Stimulated activated CD4-positive, alpha-beta T cell treated with anti-CD3 and anti-CD28 coated beads, Interleukin-1b, Interleukin-23, amount 100 ng/mL, for 4 hours (primary cell): Measurements from ENCODE around the gene LIPN.
"Not testable (repeated sequence)": the region's sequence is repeated elsewhere in the genome, so short reads cannot be mapped to it uniquely, and the experiment has no call there.

Experiments used
- DNase-seq, 2 donors: peaks; one replicate each; pipeline ENCODE4 v3.0.0-alpha.2; 2020; ENCODE audit warnings: low read depth in 2 of 2

The LIPN gene, protein sequence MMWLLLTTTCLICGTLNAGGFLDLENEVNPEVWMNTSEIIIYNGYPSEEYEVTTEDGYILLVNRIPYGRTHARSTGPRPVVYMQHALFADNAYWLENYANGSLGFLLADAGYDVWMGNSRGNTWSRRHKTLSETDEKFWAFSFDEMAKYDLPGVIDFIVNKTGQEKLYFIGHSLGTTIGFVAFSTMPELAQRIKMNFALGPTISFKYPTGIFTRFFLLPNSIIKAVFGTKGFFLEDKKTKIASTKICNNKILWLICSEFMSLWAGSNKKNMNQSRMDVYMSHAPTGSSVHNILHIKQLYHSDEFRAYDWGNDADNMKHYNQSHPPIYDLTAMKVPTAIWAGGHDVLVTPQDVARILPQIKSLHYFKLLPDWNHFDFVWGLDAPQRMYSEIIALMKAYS

GRCh38 chr10:88759366-88760101, at the start of gene LIPN:
Gene LIPN (plus strand): TSS chr10:88760020. CDS start chr10:88761406, 1,386 bp downstream.
- DNase-seq = no peak

DNA sequence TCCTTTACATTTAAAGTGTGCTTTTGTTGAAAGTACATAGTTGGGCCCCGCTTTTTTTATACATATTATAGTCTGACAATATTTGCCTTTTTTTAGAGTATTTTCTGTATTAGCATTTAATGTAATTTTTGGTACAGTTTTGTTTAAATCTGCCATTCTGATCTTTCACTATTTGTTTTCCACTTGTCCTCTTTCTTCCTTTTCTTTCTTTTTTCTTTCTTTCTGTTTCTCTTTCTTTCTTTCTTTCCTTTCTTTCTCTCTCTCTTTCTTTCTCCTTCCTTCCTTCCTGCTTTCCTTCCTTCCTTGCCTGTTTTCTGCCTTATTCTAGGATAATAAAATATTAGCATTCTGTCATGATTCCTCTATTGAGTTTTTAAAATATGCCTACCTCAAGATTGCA, 44.3 kb upstream of the LIPN start:
- no peak for DNase-seq

DNA sequence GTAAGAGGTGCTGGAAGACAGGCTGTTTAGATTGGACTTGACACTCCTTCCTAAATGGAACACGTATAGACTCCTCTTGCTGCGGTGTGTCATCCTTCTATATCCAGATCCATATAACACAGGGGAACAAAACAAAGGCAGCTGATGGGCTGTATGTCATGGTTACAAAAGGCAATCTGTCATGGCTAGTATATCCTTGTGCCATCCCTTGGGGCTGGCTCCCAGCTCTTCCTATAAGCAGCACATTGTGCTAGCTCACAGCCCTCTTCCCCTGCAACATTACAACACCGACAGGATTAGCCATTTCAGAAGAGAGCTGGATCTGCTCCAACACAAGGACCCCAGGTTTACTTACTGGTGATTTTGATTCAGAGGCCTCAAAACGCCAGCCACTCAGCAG, 38.4 kb upstream of the LIPN start:
- no peak for DNase-seq

DNA sequence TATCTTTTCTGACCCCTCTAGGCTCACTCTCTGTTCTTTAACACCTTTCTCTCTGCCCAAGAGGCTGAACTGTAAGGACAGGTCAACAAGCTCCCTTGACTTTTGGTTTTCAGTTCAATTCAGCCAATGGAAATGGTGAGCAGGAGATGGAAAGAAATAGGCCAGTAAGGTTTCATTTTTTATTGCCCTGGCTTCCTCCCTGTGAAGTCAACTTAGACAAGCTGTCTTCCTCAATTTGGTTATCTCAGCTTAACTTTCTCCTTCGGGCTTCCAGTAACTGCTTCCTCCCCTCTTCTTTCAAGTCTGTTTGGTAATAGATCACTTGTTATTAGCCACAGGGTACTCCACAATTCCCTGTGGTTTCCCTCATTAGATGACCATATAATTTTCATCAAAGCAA, 34.0 kb upstream of the LIPN start:
- DNase-seq = no peak

DNA sequence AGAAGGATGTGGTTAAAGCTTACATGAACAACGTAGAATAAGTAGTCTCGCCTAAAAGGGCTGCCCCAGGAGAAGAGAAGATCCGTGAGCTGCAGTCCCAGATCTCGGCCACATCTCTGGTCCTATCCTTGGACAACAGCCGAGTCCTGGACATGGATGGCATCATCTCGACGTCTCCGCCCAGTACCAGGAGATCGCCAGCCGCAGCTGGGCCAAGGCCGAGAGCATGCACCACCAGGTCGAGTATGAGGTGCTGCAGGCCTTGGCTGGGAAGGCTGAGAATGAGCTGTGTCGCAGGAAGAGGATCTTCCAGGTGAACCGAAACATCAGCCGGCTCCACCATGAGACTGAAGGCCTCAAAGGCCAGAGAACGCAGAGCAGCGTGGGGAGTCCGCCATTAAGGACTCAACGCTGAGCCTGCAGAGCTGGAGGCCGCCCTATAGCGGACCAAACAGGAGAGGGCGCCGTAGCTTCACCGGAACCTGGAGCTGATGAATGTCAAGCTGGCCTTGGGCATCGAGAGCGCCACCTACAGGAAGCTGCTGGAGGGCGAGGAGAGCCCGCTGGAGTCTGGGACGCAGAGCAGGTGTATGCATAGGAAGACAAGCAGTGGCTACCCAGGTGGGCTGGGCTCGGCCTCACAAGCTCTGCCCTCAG, 31.6 kb upstream of the LIPN start:
- DNase-seq = peak in 1 of 2 donors; percentile 9

GRCh38 chr10:88730864-88731263, 29.0 kb upstream of the LIPN start:
- no peak for DNase-seq

DNA sequence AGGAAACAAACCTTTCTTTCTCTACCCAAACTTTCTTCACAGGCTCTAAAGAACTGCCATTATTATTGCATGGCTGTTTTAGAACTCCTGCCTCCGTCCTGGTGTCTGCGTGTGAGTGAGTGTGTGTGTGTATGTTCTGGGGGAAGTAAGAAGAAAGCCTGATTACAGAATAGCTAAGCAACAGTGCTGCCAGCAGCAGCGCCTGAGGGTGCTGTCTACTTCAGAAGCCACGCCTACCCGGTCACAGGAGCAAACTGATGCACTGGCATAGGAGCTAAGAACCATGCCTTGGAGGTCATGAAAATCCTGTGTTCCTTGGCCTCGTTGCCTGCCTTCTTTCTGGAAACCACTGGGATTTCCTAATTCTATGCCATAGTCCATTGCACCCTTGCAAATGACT, 28.5 kb upstream of the LIPN start:
- no peak for DNase-seq

GRCh38 chr10:88733215-88733614, 26.6 kb upstream of the LIPN start:
- no peak for DNase-seq

DNA sequence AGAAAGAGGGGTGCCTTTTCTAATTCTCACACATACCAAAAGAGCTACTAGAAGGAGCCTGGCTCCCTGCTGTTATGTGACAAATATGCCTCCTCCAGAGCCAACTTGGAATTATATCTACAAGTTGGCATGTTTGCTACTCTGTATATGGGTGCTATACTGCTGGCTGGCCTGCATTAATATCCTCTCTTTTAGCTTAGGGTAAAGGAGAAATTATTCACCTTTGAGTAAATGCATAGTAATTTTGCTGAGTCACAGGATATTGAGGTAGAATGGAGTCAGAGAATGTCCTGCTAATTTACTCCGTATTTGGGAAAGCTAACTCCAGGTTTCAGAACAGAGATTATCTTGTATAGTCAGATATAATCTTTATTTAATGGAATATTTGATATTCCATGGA, 24.2 kb upstream of the LIPN start:
- DNase-seq = no peak

GRCh38 chr10:88741921-88742320, 17.9 kb upstream of the LIPN start:
- DNase-seq = not testable (repeated sequence)

DNA sequence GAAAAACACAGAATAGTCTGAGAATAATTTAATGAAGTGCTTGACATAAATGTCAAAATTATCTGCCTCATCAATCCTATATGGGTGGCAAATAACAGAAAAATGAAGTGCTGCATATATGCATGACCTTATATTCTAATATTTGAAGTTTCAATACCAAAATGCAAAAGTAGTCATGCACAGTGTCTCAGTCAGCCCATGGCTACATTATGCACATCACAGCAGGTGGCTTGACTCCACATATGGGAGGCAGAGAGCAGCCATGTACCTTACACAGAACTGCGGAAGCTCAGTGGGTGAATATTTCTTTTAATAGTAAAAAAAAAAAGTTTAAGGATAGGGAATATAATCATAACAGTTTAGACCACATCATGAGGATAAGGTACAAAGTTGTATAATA, 17.4 kb upstream of the LIPN start:
- no peak for DNase-seq

GRCh38 chr10:88744002-88744401, 15.8 kb upstream of the LIPN start:
- no peak for DNase-seq

- DNase-seq = no peak
Measured at GRCh38 chr10:88745633-88746032, 14.2 kb upstream of the LIPN start.

- no peak for DNase-seq
Measured at GRCh38 chr10:88754287-88754686, 5.5 kb upstream of the LIPN start.

GRCh38 chr10:88755753-88756152, 4.1 kb upstream of the LIPN start:
- no peak for DNase-seq

- DNase-seq = no peak
Measured at GRCh38 chr10:88756660-88757059, 3.2 kb upstream of the LIPN start.

DNA sequence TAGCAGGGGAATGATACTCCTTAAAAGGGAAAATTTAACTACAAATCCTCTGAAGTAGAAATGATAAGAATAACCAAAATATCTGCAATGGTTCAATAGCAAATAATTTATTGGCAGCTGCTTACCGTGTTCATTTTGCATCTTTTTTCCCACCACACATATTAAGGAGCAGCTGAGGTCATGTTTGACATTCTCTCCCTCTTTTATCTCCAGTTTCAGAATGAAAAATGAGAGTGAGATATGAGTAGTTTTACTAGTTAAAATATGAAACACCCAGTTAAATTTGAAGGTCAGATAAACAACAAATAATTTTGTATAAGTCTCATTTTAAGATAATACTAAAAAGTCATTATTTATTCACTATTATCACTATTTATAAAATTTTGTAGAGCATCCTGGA, 3.1 kb downstream of the LIPN start:
- no peak for DNase-seq

- DNase-seq = no peak
Measured at GRCh38 chr10:88763441-88763840, 3.6 kb downstream of the LIPN start.

DNA sequence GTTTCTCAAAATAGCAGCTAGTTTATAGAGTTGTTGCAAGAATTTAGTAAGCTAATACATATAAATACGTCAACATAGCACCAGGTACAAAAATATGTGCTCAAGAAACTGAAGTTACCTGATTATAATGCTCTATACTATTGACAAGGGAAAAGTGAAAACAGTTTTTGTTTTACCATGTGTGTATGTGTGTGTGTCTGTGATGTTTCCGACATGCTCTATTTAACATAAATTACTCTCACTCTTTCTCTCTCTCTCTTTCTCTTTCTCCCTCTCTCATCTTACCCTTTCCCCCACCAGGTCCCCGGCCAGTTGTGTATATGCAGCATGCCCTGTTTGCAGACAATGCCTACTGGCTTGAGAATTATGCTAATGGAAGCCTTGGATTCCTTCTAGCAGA, 4.3 kb downstream of the LIPN start:
- no peak for DNase-seq

- DNase-seq = no peak
Measured at GRCh38 chr10:88765816-88766215, 6.0 kb downstream of the LIPN start.

DNA sequence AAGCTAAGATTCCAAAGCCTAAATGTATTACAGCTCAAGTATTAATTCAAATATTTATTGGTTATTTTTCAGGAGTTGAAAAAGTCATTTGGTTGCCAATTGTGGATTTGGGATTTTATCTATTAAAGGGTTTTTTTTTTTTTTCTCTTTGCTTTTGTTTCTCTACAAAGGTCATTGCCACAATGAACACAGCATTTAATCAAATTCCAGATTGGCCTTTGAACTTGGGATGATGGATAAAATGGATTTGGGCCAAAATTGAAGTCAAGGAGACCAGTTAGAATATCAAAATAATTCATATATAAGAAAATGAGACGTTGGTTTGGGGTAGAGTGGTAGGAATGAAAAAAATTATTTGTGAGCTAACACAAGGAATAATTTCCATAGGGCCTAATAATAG, 9.6 kb downstream of the LIPN start:
- no peak for DNase-seq

- DNase-seq = no peak
Measured at GRCh38 chr10:88781206-88781605, 21.4 kb downstream of the LIPN start.

- no peak for DNase-seq
Measured at GRCh38 chr10:88782222-88782621, 22.4 kb downstream of the LIPN start.
